K562 (cell line): ENCODE measurements around the gene SERPING1. TPM values are rescaled to one million over a fixed set of nuclear protein-coding genes. Genes with fewer than 3 reads are reported as not detected.

Experiments
- ARID4B ChIP-seq: sonication (generic); formaldehyde crosslinking; IDR thresholded peaks from 2 replicates; pipeline ENCODE4 v1.8.0; 2022; ENCODE audit warnings: mild to moderate bottlenecking, missing genetic modification reagents
- BRF1 ChIP-seq: IDR thresholded peaks from 3 replicates; pipeline ENCODE4 v1.6.1; 2011; ENCODE audit warnings: borderline replicate concordance, mild to moderate bottlenecking; ENCODE audit not compliant: insufficient read length; ENCODE audit errors: extremely low read depth
- CC2D1A ChIP-seq: fragments of 450-650 bp; IDR thresholded peaks from 2 replicates; pipeline ENCODE4 v1.6.1; 2017; ENCODE audit warnings: mild to moderate bottlenecking
- E2F5 ChIP-seq: sonication (generic); formaldehyde crosslinking; IDR thresholded peaks from 2 replicates; pipeline ENCODE4 v1.8.0; 2022; ENCODE audit warnings: mild to moderate bottlenecking, missing genetic modification reagents
- EHMT2 ChIP-seq: fragments of 450-650 bp; IDR thresholded peaks from 2 replicates; pipeline ENCODE4 v1.6.1; 2018; ENCODE audit warnings: antibody characterized with exemption
- KDM4B ChIP-seq, 2 experiments: fragments of 450-650 bp in 1 of 2; sonication (generic) in 1 of 2; IDR thresholded peaks; 2 replicates each; pipeline ENCODE4 v1.6.1; 2016 to 2017; ENCODE audit warnings: borderline replicate concordance in 2 of 2, antibody characterized with exemption in 1 of 2, low read depth in 1 of 2, mild to moderate bottlenecking in 1 of 2
- NCOR1 ChIP-seq: fragments of 450-650 bp; IDR thresholded peaks from 2 replicates; pipeline ENCODE4 v1.6.1; 2016; ENCODE audit warnings: mild to moderate bottlenecking, moderate library complexity
- PHF20 ChIP-seq: fragments of 450-650 bp; IDR thresholded peaks from 2 replicates; pipeline ENCODE4 v1.6.1; 2018; ENCODE audit not compliant: partially characterized antibody
- RCOR1 ChIP-seq, 2 experiments: IDR thresholded peaks; 2 replicates each; pipeline ENCODE4 v1.6.1; 2012; ENCODE audit warnings: low read depth in 2 of 2, low read length in 2 of 2, borderline replicate concordance in 1 of 2, improper control_type of control experiment in 1 of 2
- RFX1 ChIP-seq: fragments of 450-650 bp; IDR thresholded peaks from 2 replicates; pipeline ENCODE4 v1.6.1; 2016; ENCODE audit warnings: mild to moderate bottlenecking, moderate library complexity
- RREB1 ChIP-seq: fragments of 250-450 bp; sonication (Bioruptor Pico); IDR thresholded peaks from 2 replicates; pipeline ENCODE4 v1.4.0; 2020
- SIX5 ChIP-seq, 2 experiments: IDR thresholded peaks; 2 replicates each; pipeline ENCODE4 v1.6.1; 2011; ENCODE audit warnings: low read length in 2 of 2, borderline replicate concordance in 1 of 2, low read depth in 1 of 2, mild to moderate bottlenecking in 1 of 2, moderate library complexity in 1 of 2; ENCODE audit not compliant: insufficient read depth in 1 of 2
- SMC3 ChIP-seq: conservative IDR thresholded peaks from 2 replicates; pipeline ENCODE4 v1.6.1; 2011; ENCODE audit warnings: low read depth, low read length, improper control_type of control experiment; ENCODE audit not compliant: insufficient read depth
- SP1 ChIP-seq: sonication (generic); formaldehyde crosslinking; IDR thresholded peaks from 2 replicates; pipeline ENCODE4 v1.8.1; 2022; ENCODE audit warnings: mild to moderate bottlenecking, missing genetic modification reagents
- ZEB2 ChIP-seq: fragments of 450-650 bp; IDR thresholded peaks from 2 replicates; pipeline ENCODE4 v1.6.1; 2016
- ZFP1 ChIP-seq: fragments of 450-650 bp; formaldehyde crosslinking; IDR thresholded peaks from 2 replicates; pipeline ENCODE4 v1.4.0; 2020; ENCODE audit warnings: mild to moderate bottlenecking, mixed read lengths
- ZNF3 ChIP-seq: fragments of 250-450 bp; sonication (Bioruptor Pico); IDR thresholded peaks from 2 replicates; pipeline ENCODE4 v1.5.0; 2021; ENCODE audit warnings: mild to moderate bottlenecking, moderate library complexity
- polyA plus RNA-seq, 8 experiments: library from polyadenylated mRNA; depleted of rRNA in 4 of 8; stranded (reverse) in 5 of 8; unstranded in 3 of 8; fragments of >200 nt; fragmentation: Nextera tagmentation in 2 of 8; fragmentation: Illumina TruSeq in 1 of 8; extraction: Ambion mirVana in 2 of 8; extraction: Trizol in 1 of 8; gene quantifications; 2 replicates each; pipeline versions ENCODE4 v1.2.1 to v1.2.3, GENCODE V29; 2011 to 2014; ENCODE audit warnings: inconsistent platforms in 1 of 8, missing spikeins in 1 of 8
- total RNA-seq, 7 experiments: library from RNA; depleted of rRNA in 6 of 7; stranded (reverse); fragments of >200 nt in 6 of 7; fragmentation: Illumina TruSeq in 2 of 7; extraction: Trizol in 2 of 7; gene quantifications; 2 replicates each; pipeline versions ENCODE4 v1.2.1 to v1.2.3, GENCODE V29; 2011 to 2021; ENCODE audit warnings: low replicate concordance in 1 of 7

Gene SERPING1
- total and polyA plus RNA-seq, 9 of the 15 experiments (the other 6 are each of a cell fraction or from before 2014, with no cell fraction given): 0.10 to 1.00 (median 0.21) TPM; not detected in 2

GRCh38 chr11:57657194-57658022, 59.9 kb downstream of the SERPING1 start, which contains the start of gene CLP1 (continued):
- TF ChIP-seq ARID4B (CRISPR knock-in tag) (peak; percentile 86), EHMT2 (no peak), BRF1 (no peak), ZNF3 (CRISPR knock-in tag) (no peak), ZEB2 (no peak), NCOR1 (no peak; the same call in 1 of the 2 replicates), PHF20 (peak; percentile 71), ZFP1 (CRISPR knock-in tag) (no peak), SIX5 (IDR thresholded peaks at IDR 0.05; ENCODE audit: borderline replicate concordance in 1 of 2, insufficient read depth in 1 of 2, low read depth in 1 of 2, low read length in 2 of 2) (peak; percentile 93), RFX1 (no peak), SMC3 (no peak), SP1 (CRISPR knock-in tag) (peak; percentile 95), KDM4B (IDR thresholded peaks at IDR 0.05; ENCODE audit: borderline replicate concordance in 2 of 2, low read depth in 1 of 2) (peak in 1 of 2 experiments; percentile 84; a peak in 1 of 4 replicates), RCOR1 (IDR thresholded peaks at IDR 0.05; ENCODE audit: borderline replicate concordance in 1 of 2, low read depth in 2 of 2, low read length in 2 of 2) (peak in 1 of 2 experiments; percentile 14; a peak in 1 of 4 replicates), E2F5 (CRISPR knock-in tag) (no peak), CC2D1A (no peak), RREB1 (CRISPR knock-in tag) (no peak)
